ENCODE data around the gene ISG20.

Gene ISG20

GRCh38 chr15:88695101-88695500 is 56.3 kb downstream of the ISG20 start:
- DNase-seq, result no peak

GRCh38 chr15:88695691-88696251 is 57.0 kb downstream of the ISG20 start:
- DNase-seq, result no peak

DNA sequence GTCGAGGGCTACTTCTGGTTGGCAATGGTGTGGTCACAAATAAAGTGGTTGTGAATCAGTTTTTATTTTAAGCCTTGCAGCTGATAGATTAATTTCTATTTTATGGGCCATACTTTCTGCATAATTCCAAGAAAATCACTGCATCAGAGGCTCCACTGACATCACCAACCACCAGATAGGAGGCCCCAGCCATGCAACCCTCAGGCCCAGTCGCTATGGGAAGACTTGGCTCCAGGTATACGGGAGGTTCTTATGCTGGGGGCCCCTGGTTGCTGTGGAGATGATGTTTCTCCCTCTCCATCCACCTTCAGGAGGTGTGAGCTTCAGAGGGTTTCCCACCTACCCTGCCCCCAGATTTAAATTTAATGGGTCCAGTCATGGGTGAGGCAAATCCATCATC is 57.4 kb downstream of the ISG20 start:
- DNase-seq, result no peak

GRCh38 chr15:88697276-88697675 is 58.5 kb downstream of the ISG20 start:
- no peak for DNase-seq

- DNase-seq, result no peak
Observed at GRCh38 chr15:88699861-88700260, 61.0 kb downstream of the ISG20 start.

DNA sequence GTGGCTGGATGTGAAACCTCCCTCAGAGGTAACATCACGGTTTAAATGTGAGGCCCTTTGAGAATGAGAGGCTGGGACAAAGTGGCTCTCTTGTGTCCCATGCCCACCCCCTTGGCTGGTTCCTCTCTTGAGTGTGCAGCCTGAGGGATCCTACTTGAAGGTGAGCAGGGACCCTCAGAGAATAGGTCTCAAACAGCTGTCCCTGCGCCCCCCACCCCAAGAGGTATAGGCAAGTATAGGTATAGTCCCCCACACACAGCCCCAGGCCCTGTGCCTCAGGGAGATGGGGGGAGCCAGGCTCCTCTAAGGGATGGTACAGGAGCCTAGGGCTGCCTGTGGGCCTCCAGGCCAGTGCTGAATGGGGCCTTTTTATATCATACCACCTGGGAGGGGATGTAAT is 61.9 kb downstream of the ISG20 start:
- no peak for DNase-seq

GRCh38 chr15:88701561-88702095 is 62.8 kb downstream of the ISG20 start:
- DNase-seq, result no peak

GRCh38 chr15:88702983-88703382 is 64.2 kb downstream of the ISG20 start:
- DNase-seq, result no peak

- DNase-seq, result no peak
Observed at GRCh38 chr15:88703533-88703932, 64.7 kb downstream of the ISG20 start.

DNA sequence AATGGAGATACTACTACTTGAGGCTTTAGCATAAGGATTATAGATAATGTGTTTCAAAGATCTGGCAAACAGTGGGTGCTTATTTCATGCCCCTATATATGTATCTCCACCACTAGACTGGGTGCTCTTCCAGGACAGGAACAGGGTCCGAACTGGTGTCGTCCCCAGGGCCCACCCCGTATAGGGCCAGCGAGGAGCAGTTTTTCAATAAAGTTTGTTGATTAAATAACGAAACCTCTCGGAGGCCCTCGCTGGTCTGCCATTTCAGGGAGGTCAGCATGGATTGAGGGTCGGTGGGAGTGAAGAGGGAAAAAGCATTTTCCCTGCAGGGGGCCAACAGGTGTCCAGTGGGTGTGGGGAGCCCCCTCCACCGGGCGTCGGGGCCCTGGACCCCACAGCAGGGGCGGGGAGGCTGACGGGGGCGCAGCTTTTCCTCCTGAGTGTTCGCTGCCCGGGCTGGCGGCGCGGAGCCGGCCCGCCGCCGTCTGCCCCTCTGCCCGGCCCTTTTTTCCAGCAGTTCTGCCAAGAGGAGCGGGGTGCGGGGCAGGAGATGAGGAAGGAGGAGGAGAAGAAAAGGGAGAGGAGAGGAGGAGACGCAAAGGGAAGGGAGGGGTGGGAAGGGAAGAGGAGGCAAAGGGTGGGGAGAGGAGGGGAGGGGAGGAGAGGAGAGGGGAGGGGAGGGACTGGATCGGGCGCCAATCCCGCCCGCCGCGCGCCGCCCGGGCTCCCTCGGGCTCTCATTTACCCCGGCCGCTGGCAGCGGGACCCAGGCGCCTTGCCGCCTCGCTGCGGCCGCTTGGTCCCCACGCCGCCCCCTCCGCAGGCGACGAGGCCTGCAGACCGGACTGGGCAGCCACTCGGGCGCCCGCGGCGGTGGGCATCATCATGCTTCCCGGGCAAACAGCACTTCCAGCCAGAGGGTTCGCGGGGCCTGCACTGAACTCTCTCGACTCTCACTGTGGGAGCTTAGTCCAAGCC is 66.3 kb downstream of the ISG20 start:
- DNase-seq, result no peak

- no peak for DNase-seq
Observed at GRCh38 chr15:88705769-88706165, 67.0 kb downstream of the ISG20 start.

Data from NCI-H1417 treated with DMSO at 0.1 percent for 48 hours (cell line).